ENCODE data around the gene CHRNB2.

GRCh38 chr1:154589780-154590179, 22.2 kb downstream of the CHRNB2 start:
- TF ChIP-seq CTCF (IDR thresholded peaks at IDR 0.05; ENCODE audit: low read depth, low read length): no peak
- no peak for TF ChIP-seq EZH2phosphoT487 (IDR thresholded peaks at IDR 0.05; ENCODE audit: low read depth)

All from OCI-LY3 (cell line).